ENCODE measurements around the gene PCSK2.

DNA sequence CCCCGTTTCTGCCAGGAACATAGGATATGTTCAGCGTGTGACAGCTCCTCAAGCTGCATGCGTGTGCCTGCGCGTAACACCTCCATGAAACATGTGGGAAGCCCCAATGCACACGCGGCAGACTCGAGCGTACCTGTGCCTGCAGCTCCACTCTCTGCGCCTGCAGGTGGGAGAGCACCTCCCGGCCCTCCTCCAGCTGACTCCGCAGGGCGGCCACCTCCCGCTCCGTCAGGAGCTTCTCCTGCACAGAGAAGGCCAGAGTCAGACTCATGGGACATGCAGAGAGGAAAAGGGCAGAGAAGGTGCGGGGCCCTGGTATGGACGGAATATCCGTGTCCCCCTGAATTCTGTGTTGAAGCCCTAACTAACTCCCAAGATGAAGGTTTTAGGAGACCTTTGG is 281.9 kb downstream of the PCSK2 start:
- TF ChIP-seq EZH2 (IDR thresholded peaks at IDR 0.05; ENCODE audit: borderline replicate concordance) (no peak), EZH2phosphoT487 (IDR thresholded peaks at IDR 0.05; ENCODE audit: low read depth, severe bottlenecking, unreplicated experiment) (no peak)
- TF ChIP-seq, protein P1, sequence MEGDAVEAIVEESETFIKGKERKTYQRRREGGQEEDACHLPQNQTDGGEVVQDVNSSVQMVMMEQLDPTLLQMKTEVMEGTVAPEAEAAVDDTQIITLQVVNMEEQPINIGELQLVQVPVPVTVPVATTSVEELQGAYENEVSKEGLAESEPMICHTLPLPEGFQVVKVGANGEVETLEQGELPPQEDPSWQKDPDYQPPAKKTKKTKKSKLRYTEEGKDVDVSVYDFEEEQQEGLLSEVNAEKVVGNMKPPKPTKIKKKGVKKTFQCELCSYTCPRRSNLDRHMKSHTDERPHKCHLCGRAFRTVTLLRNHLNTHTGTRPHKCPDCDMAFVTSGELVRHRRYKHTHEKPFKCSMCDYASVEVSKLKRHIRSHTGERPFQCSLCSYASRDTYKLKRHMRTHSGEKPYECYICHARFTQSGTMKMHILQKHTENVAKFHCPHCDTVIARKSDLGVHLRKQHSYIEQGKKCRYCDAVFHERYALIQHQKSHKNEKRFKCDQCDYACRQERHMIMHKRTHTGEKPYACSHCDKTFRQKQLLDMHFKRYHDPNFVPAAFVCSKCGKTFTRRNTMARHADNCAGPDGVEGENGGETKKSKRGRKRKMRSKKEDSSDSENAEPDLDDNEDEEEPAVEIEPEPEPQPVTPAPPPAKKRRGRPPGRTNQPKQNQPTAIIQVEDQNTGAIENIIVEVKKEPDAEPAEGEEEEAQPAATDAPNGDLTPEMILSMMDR (IDR thresholded peaks at IDR 0.05; ENCODE audit: poor library complexity) = no peak
